Hematopoietic multipotent progenitor cell treated with erythropoietin and hydrocortisone succinate and interleukin-3 and kit ligand, for 6 days (in vitro differentiated cells): Measurements from ENCODE around the gene ZBTB26.
"Not testable (repeated sequence)": the region's sequence is repeated elsewhere in the genome, so short reads cannot be mapped to it uniquely, and the experiment has no call there.

ENCODE experiments used
- DNase-seq: peaks from one replicate; pipeline ENCODE4 v3.0.0-alpha.2; 2015

Gene ZBTB26

DNA sequence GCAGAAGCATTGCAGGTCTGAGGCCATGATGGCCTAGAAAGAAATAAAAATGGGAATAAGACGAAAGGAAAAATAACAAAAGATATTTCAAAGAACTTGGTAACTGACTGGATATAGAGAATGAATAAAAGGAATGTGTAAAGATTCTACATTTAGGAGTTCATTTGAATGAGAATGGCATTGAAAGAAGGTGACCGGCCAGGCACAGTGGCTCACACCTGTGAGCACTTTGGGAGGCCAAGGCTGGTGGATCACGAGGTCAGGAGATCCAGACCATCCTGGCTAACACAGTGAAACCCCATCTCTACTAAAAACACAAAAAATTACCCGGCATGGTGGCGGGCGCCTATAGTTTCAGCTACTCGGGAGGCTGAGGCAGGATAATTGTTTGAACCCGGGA lies 8.6 kb downstream of the ZBTB26 start:
- no peak for DNase-seq

DNA sequence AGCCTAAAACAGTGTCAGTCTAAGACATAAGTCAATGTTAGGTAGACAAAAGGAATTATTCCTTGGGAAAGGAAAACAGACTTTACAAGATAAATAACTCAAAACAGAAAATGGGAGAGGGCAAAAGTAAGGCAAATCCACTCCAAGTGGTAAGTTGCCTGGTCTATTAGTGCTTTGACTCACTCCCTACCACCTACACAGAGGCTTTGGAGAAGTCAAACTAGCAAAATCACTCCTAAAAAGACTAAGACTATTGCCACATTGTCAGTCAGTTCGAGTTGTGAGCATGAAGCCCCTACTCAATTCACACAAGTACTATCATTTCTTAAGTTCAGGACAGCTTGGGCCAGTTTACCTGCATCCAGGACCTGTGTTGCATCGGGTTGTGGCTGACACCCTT lies 13.0 kb downstream of the ZBTB26 start:
- no peak for DNase-seq

DNA sequence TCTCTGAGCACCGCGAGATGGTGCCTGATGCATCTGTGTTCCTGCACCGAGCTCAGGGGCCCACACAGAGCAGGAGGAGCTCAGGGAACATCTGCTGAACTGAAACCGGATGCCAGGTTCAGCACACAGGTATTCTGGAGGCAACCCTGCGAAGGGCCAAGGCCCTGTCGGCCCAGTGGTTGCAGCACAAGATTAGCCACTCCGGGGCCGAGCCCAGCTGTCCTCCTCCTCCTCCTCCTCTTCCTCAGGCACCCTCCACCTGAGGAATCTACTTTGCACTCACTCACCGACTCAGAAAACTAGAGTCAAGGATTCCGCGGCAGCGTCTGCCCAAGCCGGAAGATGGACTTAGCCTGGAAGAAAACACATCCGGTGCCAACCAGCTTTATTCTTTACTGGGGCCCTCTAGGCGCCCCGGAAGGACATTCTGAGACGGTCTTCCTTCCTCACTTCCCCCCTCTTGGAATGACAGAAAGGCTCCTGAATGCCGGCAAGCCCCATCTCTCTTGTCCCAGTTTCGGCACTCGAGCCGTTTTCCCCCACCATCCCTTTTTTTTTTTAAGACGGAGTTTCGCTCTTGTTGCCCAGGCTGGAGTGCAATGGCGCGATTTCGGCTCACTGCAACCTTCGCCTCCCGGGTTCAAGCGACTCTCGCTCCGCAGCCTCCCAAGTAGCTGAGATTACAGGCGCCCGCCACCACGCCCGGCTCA lies 18.2 kb downstream of the ZBTB26 start, which contains the start of gene ZBTB6:
ZBTB6 (minus strand) TSS at position 360 of the 710 bp plus-strand sequence. CDS start 1,251 bp downstream, outside the sequence.
- peak; percentile 92 for DNase-seq

- DNase-seq = no peak
Measured at GRCh38 chr9:122912671-122912963, 18.7 kb downstream of the ZBTB26 start.

- DNase-seq = not testable (repeated sequence)
Measured at GRCh38 chr9:122906122-122906521, 25.2 kb downstream of the ZBTB26 start.

DNA sequence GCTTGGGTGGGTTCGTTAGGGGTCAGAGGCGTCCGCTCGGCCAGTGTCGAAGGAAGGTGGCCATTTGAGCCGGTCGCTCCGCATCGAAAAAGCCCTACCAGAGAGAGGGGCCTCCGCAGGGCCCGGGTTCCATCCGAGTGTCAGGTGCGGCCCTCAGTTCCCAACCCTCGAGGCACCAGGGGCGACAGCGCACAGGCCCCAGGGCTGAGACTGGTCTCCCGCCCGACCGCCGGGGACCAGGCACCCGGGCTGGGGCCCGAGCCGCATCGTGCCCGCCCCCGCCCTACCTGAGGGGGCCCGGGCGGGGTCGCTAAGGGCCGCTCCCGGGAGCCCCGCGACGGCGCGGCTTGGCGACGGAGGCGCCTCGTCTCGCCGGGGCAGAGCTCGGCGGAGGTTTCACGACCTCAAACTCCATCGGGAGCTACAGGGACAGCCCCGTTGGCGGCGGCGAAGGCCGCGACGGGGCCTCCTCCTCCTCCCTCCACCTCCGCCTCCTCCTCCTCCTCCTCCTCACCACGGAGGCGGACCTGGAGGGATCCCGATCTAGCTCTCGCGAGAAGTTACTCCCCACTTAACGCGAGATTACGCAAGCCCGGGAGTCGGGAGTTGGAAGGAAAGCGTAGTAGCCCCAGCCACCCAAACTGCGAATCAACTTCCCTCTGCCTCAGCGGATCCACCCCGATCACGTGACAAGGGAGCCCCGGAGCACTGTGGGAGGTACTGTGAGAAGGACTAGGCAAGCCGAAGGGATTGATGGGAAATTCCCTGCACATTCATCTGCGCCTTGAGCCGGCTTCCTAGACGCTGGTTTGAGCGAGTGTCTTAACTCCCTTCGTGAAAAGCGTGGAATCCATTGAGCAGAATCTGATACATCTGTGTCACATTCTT lies 26.2 kb downstream of the ZBTB26 start, which contains the start of gene RC3H2:
RC3H2 (minus strand) TSS at position 537 of the 888 bp plus-strand sequence. CDS start 7,850 bp downstream, outside the sequence.
- DNase-seq = peak; percentile 100

DNA sequence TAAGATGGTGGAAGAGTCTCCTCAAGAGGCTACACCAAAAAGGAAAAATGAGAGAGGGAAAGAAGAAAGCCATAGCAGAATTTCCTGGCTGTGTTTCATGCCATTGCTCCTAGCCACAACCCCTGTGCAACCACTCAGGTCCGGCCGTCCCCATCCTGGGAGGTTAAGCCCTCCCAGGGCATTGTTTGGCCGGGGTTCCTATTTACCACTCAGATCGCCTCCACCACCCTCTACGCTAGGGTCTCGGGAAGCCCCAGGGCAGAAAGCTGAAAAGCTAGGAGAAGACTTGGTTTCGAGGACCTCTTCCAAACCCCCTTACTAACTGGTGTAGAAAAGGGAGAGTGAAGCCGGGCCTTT lies 26.9 kb downstream of the ZBTB26 start:
- peak; percentile 62 for DNase-seq

GRCh38 chr9:122900791-122901190 lies 30.5 kb downstream of the ZBTB26 start:
- DNase-seq = peak; percentile 68

GRCh38 chr9:122897969-122898368 lies 33.3 kb downstream of the ZBTB26 start:
- no peak for DNase-seq

DNA sequence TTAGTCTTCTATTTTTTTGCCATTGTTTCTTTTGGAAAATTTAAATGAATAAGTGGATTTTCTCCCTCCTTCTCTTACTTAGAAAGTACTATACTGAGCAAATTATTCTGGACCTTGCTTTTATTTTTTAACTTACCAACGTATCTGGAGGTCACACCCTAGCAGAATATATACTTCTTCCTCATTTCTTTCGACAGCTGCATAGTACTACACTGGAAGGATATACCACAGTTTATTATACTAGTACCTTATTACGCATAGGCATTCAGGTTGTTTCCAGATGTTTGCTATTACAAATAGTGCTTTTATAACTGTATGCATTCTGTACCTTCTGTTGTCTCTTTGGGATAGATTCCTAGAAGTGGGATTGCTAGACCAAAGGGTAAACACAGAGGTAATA lies 42.8 kb downstream of the ZBTB26 start:
- DNase-seq = no peak

DNA sequence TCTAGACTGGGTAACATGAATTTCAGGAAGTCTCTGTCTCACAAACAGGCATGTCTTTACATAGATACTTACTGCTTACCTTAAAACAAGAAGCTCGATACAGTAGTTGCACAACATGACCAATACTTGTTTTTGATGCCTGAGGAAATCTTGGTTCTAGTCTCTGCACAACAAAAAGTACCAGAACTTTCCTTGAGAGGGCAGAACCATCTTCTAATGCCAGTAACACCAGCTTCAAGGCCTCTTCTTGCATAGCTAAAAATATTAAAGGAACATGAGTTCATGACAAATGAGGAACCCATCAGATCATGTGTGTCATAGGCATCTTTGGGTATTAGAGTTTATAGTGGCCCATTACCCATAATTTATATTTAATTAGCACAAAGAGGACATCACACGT lies 48.2 kb downstream of the ZBTB26 start:
- DNase-seq = no peak

DNA sequence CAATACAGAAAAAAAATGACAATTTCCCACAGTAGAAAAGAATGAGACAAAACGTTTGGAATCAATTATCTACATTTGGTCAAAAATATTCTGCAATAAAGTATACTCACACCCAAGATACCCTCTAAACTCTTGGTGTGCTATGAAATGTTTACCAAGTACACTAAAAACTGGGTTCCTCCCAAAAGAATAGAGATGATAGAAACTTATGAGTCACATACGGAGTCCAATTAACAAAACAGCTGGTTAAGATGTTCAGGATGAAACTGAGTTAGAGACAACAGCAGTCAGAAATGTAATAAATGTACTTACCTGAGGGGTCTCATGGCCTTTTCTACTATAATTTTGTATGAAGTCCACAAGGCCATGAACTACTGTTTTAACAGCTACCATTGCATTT lies 51.9 kb downstream of the ZBTB26 start:
- no peak for DNase-seq

GRCh38 chr9:122875523-122875922 lies 55.8 kb downstream of the ZBTB26 start:
- no peak for DNase-seq

- not testable (repeated sequence) for DNase-seq
Measured at GRCh38 chr9:122867276-122867675, 64.0 kb downstream of the ZBTB26 start.

GRCh38 chr9:122866079-122866478 lies 65.2 kb downstream of the ZBTB26 start:
- no peak for DNase-seq
